SU-DHL-6 (cell line): ENCODE measurements around the gene SDK1.
"Not testable (repeated sequence)": the region's sequence is repeated elsewhere in the genome, so short reads cannot be mapped to it uniquely, and the experiment has no call there.

ENCODE experiments used
- H2AFZ ChIP-seq: fragments of 200-600 bp; sonication (generic); 2 replicates; pipeline ENCODE4 v1.6.1; 2014; ENCODE audit warnings: low read depth, mild to moderate bottlenecking, moderate library complexity, mixed read lengths, antibody characterized with exemption, low read length; ENCODE audit not compliant: severe bottlenecking
- H3F3A ChIP-seq: fragments of 200-600 bp; shearing (Covaris generic); 2 replicates; pipeline ENCODE4 v1.6.0; 2016; ENCODE audit warnings: antibody characterized with exemption, mild to moderate bottlenecking; ENCODE audit not compliant: insufficient read depth
- H3K27ac ChIP-seq: fragments of 200-600 bp; sonication (generic); 2 replicates; pipeline ENCODE4 v1.5.1; 2016; ENCODE audit warnings: low read depth, mild to moderate bottlenecking, low read length, moderate library complexity, mixed read lengths
- H3K27me3 ChIP-seq: fragments of 200-600 bp; sonication (generic), shearing (Covaris generic); 2 replicates; pipeline ENCODE4 v1.6.0; 2014; ENCODE audit warnings: mild to moderate bottlenecking, low read length
- H3K36me3 ChIP-seq: fragments of 200-600 bp; sonication (generic); 2 replicates; pipeline ENCODE4 v1.6.1; 2014; ENCODE audit warnings: mild to moderate bottlenecking, low read length, mixed read lengths
- H3K4me2 ChIP-seq: fragments of 300-600, 200-600 bp; shearing (Covaris generic), sonication (generic); 2 replicates; pipeline ENCODE4 v1.6.0; 2014; ENCODE audit warnings: low read length, low read depth, mild to moderate bottlenecking; ENCODE audit not compliant: poor library complexity, severe bottlenecking
- H3K4me3 ChIP-seq: fragments of 200-600 bp; sonication (generic); 2 replicates; pipeline ENCODE4 v1.5.1; 2014; ENCODE audit warnings: antibody characterized with exemption, low read length, mild to moderate bottlenecking, mixed read lengths; ENCODE audit not compliant: insufficient read depth, poor library complexity, severe bottlenecking
- H3K79me2 ChIP-seq: fragments of 200-600 bp; sonication (generic); 2 replicates; pipeline ENCODE4 v1.6.1; 2014; ENCODE audit warnings: mild to moderate bottlenecking, low read length, moderate library complexity; ENCODE audit not compliant: insufficient read depth
- H3K9ac ChIP-seq: fragments of 200-600 bp; sonication (generic); 2 replicates; pipeline ENCODE4 v1.7.0; 2014; ENCODE audit warnings: mild to moderate bottlenecking, low read length
- H3K9me2 ChIP-seq: fragments of 200-600 bp; sonication (generic); replicated peaks from 2 replicates; pipeline ENCODE4 v1.6.1; 2014; ENCODE audit warnings: low read length; ENCODE audit not compliant: insufficient read depth
- H3K9me3 ChIP-seq: fragments of 200-600 bp; sonication (generic); 2 replicates; pipeline ENCODE4 v1.6.1; 2014; ENCODE audit warnings: low read length, mixed read lengths; ENCODE audit not compliant: insufficient read depth
- H4K20me1 ChIP-seq: fragments of 200-600 bp; sonication (generic); 2 replicates; pipeline ENCODE4 v1.6.1; 2014; ENCODE audit warnings: low read depth, mild to moderate bottlenecking, antibody characterized with exemption, low read length, moderate library complexity, mixed read lengths
- CTCF ChIP-seq: fragments of 200-600 bp; sonication (generic); IDR thresholded peaks from one replicate; pipeline ENCODE4 v1.5.1; 2017; ENCODE audit warnings: antibody characterized with exemption, mild to moderate bottlenecking, low read length, moderate library complexity; ENCODE audit not compliant: insufficient read depth, poor library complexity, severe bottlenecking
- EZH2phosphoT487 ChIP-seq: fragments of 200-600 bp; sonication (generic), shearing (Covaris generic); conservative IDR thresholded peaks from 2 replicates; pipeline ENCODE4 v1.6.1; 2018; ENCODE audit warnings: mild to moderate bottlenecking, antibody characterized with exemption, low read length, moderate library complexity, mixed read lengths

The SDK1 gene

DNA sequence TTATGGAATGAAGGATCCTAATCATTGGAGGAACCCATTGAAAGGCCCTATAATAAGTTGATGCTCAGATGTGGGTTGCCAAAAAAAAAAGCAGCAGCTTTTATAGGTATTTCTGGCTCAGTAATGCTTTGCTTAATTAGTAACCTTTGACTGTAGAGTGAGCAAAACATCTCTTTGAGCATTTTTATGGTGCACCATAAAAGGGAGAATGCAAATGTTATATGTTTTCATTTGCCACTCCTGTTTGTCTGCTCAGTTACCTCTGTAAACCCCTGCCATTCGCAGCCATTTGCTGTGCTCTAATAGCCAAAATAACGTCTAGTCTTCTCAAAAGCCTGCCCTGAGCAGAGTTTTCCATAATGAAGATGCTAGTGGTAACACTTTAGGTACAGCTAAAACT is 792.0 kb downstream of the SDK1 start:
- Histone ChIP-seq H3K4me2 (no peak overlapping the region), H3K36me3 (no peaks in the 10 kb centered on the region)

GRCh38 chr7:4093483-4093882 is 792.4 kb downstream of the SDK1 start:
- no peaks in the 10 kb centered on the region; the same call in 1 of the 2 replicates for H3K27me3 ChIP-seq
- H3K9ac ChIP-seq = no peak overlapping the region
- no peaks in the 10 kb centered on the region for H3F3A ChIP-seq
- TF ChIP-seq EZH2phosphoT487 (no peak), CTCF (no peak)
- no peak overlapping the region for H2AFZ ChIP-seq
- H3K27ac ChIP-seq = no peak overlapping the region
- H3K4me3 ChIP-seq = no peak overlapping the region
- no peaks in the 10 kb centered on the region for H3K36me3 ChIP-seq
- 0 out of 2 replicates have a peak, but pooled peaks cover 8% of the 10 kb centered on the region for H3K9me3 ChIP-seq
- no peak overlapping the region for H3K4me2 ChIP-seq
- no peaks in the 10 kb centered on the region for H3K9me2 ChIP-seq
- no peaks in the 10 kb centered on the region for H4K20me1 ChIP-seq
- no peaks in the 10 kb centered on the region for H3K79me2 ChIP-seq

More for the DNA sequence above, 792.0 kb downstream of the SDK1 start:
- H3K4me3 ChIP-seq = no peak overlapping the region
- TF ChIP-seq EZH2phosphoT487 (no peak), CTCF (no peak)
- H3K9ac ChIP-seq = no peak overlapping the region
- H3K27me3 ChIP-seq = no peaks in the 10 kb centered on the region; the same call in 1 of the 2 replicates
- H4K20me1 ChIP-seq = no peaks in the 10 kb centered on the region
- no peaks in the 10 kb centered on the region for H3K9me2 ChIP-seq
- H2AFZ ChIP-seq = no peak overlapping the region
- no peaks in the 10 kb centered on the region for H3K79me2 ChIP-seq
- H3F3A ChIP-seq = no peaks in the 10 kb centered on the region
- H3K27ac ChIP-seq = no peak overlapping the region
- 0 out of 2 replicates have a peak, but pooled peaks cover 8% of the 10 kb centered on the region for H3K9me3 ChIP-seq

DNA sequence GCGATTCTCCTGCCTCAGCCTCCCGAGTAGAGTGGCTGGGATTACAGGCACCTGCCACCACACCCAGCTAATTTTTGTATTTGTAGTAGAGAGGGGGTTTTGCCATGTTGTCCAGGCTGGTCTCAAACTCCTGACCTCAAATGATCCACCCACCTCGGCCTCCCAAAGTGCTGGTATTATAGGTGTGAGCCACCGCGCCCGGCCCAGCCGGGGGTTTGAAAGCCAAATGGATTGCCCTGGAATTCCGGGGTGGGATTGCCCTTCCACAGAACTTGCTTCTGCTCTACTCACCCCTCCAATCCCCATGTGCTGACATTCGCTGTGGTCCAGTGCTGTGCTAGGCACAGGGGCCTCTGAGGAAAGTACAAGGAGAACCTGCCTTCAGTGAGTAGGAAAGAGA is 793.1 kb downstream of the SDK1 start:
- not testable (repeated sequence) for H3K36me3 ChIP-seq, H3K9me3 ChIP-seq, H3K4me3 ChIP-seq, H4K20me1 ChIP-seq, H3K27ac ChIP-seq, H3K79me2 ChIP-seq, H3K27me3 ChIP-seq, H3K4me2 ChIP-seq, H3F3A ChIP-seq, H2AFZ ChIP-seq, H3K9me2 ChIP-seq, H3K9ac ChIP-seq

DNA sequence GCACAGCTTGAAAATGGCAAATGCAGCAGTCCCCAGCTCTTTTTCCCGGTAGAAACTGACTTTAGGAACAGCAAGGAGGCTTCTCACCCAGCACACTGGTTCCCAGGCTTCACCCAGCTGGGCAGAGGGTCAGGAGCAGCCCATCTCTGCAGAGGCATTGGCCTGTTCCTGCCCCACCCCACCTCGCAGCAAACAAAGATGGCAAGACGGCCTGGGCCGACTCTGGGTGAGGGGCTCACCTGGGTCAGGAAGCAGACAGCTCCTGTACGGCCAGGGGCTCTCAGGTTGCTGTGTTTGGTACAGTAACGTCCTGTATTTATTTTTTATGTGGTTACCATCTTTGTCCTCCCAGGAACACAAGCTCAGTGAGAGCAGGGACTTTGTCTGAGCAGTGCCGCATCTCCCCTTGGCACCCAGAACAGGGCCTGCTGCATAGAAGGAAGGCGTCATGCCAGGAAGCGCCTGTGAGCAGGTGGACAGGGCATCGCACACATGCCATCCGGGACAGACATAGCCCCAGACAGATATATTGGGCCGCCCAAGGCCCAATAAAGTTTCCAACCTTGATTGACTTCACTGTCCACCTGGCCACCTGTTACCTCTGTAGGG is 796.1 kb downstream of the SDK1 start:
- Histone ChIP-seq H3K9me3 (no peaks in the 10 kb centered on the region), H3K9me2 (no peaks in the 10 kb centered on the region), H3K27ac (no peak overlapping the region), H3F3A (no peaks in the 10 kb centered on the region), H3K4me3 (no peak overlapping the region), H3K36me3 (no peaks in the 10 kb centered on the region), H3K4me2 (no peak overlapping the region), H2AFZ (no peak overlapping the region), H3K9ac (no peak overlapping the region), H4K20me1 (no peaks in the 10 kb centered on the region), H3K79me2 (no peaks in the 10 kb centered on the region), H3K27me3 (no peaks in the 10 kb centered on the region; the same call in 1 of the 2 replicates)
- TF ChIP-seq CTCF (no peak), EZH2phosphoT487 (no peak)
